GM23338 (cell line): ENCODE results near the gene PRTFDC1. TPM values are rescaled to one million over a fixed set of nuclear protein-coding genes. Genes with fewer than 3 reads are reported as not detected.

Experiments used
- ATAC-seq: fragments of 200-7000 bp; cut with Tn5 transposase; 3 replicates; pipeline ENCODE4 v1.9.1; 2020
- DNase-seq: peaks from one replicate; pipeline ENCODE4 v3.0.0-alpha.2; 2015; ENCODE audit warnings: low spot score
- H2AFZ ChIP-seq: fragments of 200-600 bp; sonication (generic); 2 replicates; pipeline ENCODE4 v1.8.0; 2016; ENCODE audit warnings: antibody characterized with exemption, mild to moderate bottlenecking, moderate library complexity
- H3F3A ChIP-seq: fragments of 200-600 bp; sonication (generic); replicated peaks from 2 replicates; pipeline ENCODE4 v1.8.0; 2017; ENCODE audit warnings: antibody characterized with exemption, mixed run types, low read depth
- H3K27ac ChIP-seq: fragments of 200-600 bp; sonication (generic); 2 replicates; pipeline ENCODE4 v1.6.1; 2016; ENCODE audit warnings: low read depth
- H3K27me3 ChIP-seq: fragments of 200-600 bp; sonication (generic); 2 replicates; pipeline ENCODE4 v1.8.0; 2016; ENCODE audit warnings: mild to moderate bottlenecking, mixed run types, moderate library complexity; ENCODE audit not compliant: insufficient read depth
- H3K36me3 ChIP-seq: fragments of 200-600 bp; sonication (generic); 2 replicates; pipeline ENCODE4 v1.8.0; 2016; ENCODE audit warnings: mild to moderate bottlenecking; ENCODE audit not compliant: insufficient read depth
- H3K4me1 ChIP-seq: fragments of 200-600 bp; sonication (generic); 2 replicates; pipeline ENCODE4 v1.8.0; 2016; ENCODE audit warnings: mild to moderate bottlenecking, moderate library complexity; ENCODE audit not compliant: insufficient read depth
- H3K4me2 ChIP-seq: fragments of 200-600 bp; sonication (generic); 2 replicates; pipeline ENCODE4 v1.7.1; 2017; ENCODE audit warnings: mixed run types
- H3K4me3 ChIP-seq: fragments of 200-600 bp; sonication (generic); 2 replicates; pipeline ENCODE4 v1.6.1; 2016; ENCODE audit warnings: mixed run types
- H3K79me2 ChIP-seq: fragments of 200-600 bp; sonication (generic); replicated peaks from 2 replicates; pipeline ENCODE4 v1.8.0; 2017; ENCODE audit warnings: mild to moderate bottlenecking; ENCODE audit not compliant: insufficient read depth
- H3K9me2 ChIP-seq: fragments of 200-600 bp; sonication (generic); 2 replicates; pipeline ENCODE4 v1.8.0; 2017; ENCODE audit not compliant: insufficient read depth
- H4K20me1 ChIP-seq: fragments of 200-600 bp; sonication (generic); replicated peaks from 2 replicates; pipeline ENCODE4 v1.8.0; 2017; ENCODE audit warnings: mild to moderate bottlenecking; ENCODE audit not compliant: insufficient read depth
- H3K27ac Mint-ChIP-seq: 2 replicates; pipeline ENCODE4 v1.8.0; 2020; ENCODE audit warnings: inconsistent platforms, mild to moderate bottlenecking, moderate library complexity, mixed read lengths
- H3K27me3 Mint-ChIP-seq: 3 replicates; pipeline ENCODE4 v1.8.0; 2022; ENCODE audit warnings: low read depth, mild to moderate bottlenecking, moderate library complexity, mixed read lengths, inconsistent platforms; ENCODE audit not compliant: insufficient read depth, poor library complexity
- H3K36me3 Mint-ChIP-seq: 3 replicates; pipeline ENCODE4 v1.8.0; 2021; ENCODE audit warnings: low read depth, mild to moderate bottlenecking, inconsistent platforms, moderate library complexity, mixed read lengths
- H3K4me1 Mint-ChIP-seq: 3 replicates; pipeline ENCODE4 v1.8.0; 2020; ENCODE audit warnings: mild to moderate bottlenecking, inconsistent platforms, mixed read lengths
- H3K4me3 Mint-ChIP-seq: 3 replicates; pipeline ENCODE4 v1.8.0; 2021; ENCODE audit warnings: moderate library complexity, mild to moderate bottlenecking, inconsistent platforms, mixed read lengths
- H3K9me3 Mint-ChIP-seq: 3 replicates; pipeline ENCODE4 v1.8.0; 2020; ENCODE audit warnings: moderate library complexity, mild to moderate bottlenecking, inconsistent platforms, mixed read lengths
- CREB1 ChIP-seq: fragments of 250-450 bp; sonication (Bioruptor Pico); IDR thresholded peaks from 2 replicates; pipeline ENCODE4 v1.5.0; 2020; ENCODE audit warnings: low read depth, mild to moderate bottlenecking, moderate library complexity
- EZH2 ChIP-seq: fragments of 200-600 bp; sonication (generic); IDR thresholded peaks from one replicate; pipeline ENCODE4 v1.8.0; 2017; ENCODE audit warnings: antibody characterized with exemption, mild to moderate bottlenecking, low read depth; ENCODE audit not compliant: unreplicated experiment
- EZH2phosphoT487 ChIP-seq: fragments of 200-600 bp; sonication (generic); IDR thresholded peaks from one replicate; pipeline ENCODE4 v1.8.1; 2018; ENCODE audit warnings: antibody characterized with exemption; ENCODE audit not compliant: unreplicated experiment
- JUNB ChIP-seq: IDR thresholded peaks from one replicate; pipeline ENCODE4 v1.6.1; 2016; ENCODE audit warnings: antibody characterized with exemption; ENCODE audit not compliant: unreplicated experiment
- NANOG ChIP-seq: IDR thresholded peaks from 2 replicates; pipeline ENCODE4 v1.6.1; 2016; ENCODE audit warnings: antibody characterized with exemption, borderline replicate concordance
- POLR2AphosphoS5 ChIP-seq: IDR thresholded peaks from 2 replicates; pipeline ENCODE4 v1.6.1; 2016; ENCODE audit warnings: antibody characterized with exemption, low read depth
- STAT1 ChIP-seq: IDR thresholded peaks from one replicate; pipeline ENCODE4 v1.6.1; 2016; ENCODE audit warnings: antibody characterized with exemption; ENCODE audit not compliant: unreplicated experiment
- ZNF114 ChIP-seq: fragments of 250-450 bp; sonication (Bioruptor Pico); IDR thresholded peaks from 2 replicates; pipeline ENCODE4 v1.5.0; 2020; ENCODE audit warnings: mild to moderate bottlenecking, moderate library complexity
- ZNF331 ChIP-seq: fragments of 250-450 bp; sonication (Bioruptor Pico); IDR thresholded peaks from 2 replicates; pipeline ENCODE4 v1.5.0; 2020; ENCODE audit warnings: low read depth, mild to moderate bottlenecking, moderate library complexity
- ZNF462 ChIP-seq: fragments of 250-450 bp; sonication (Bioruptor Pico); IDR thresholded peaks from 2 replicates; pipeline ENCODE4 v1.5.0; 2020; ENCODE audit warnings: mild to moderate bottlenecking, moderate library complexity
- polyA plus RNA-seq: library from polyadenylated mRNA; unstranded; fragments of >200 nt; fragmentation: Nextera tagmentation; extraction: Ambion mirVana; gene quantifications from 2 replicates; pipeline ENCODE4 v1.2.1, GENCODE V29; 2016
- total RNA-seq: library from RNA; depleted of rRNA; stranded (reverse); fragments of >200 nt; shearing (Covaris generic); gene quantifications from 2 replicates; pipeline ENCODE4 v1.2.3, GENCODE V29; 2014
- TF ChIP-seq, protein P1 (sequence below): IDR thresholded peaks from one replicate; pipeline ENCODE4 v1.6.1; 2018; ENCODE audit warnings: antibody characterized with exemption; ENCODE audit not compliant: unreplicated experiment
- TF ChIP-seq, protein P2 (sequence below): IDR thresholded peaks from 2 replicates; pipeline ENCODE4 v1.6.1; 2016; ENCODE audit warnings: antibody characterized with exemption
- TF ChIP-seq, protein P3 (sequence below), 2 experiments: fragments of 200-600 bp in 1 of 2; sonication (generic) in 1 of 2; conservative IDR thresholded peaks; 2 replicates each; pipeline versions ENCODE4 v1.5.1 to v1.6.1; 2016 to 2017; ENCODE audit warnings: antibody characterized with exemption in 2 of 2, low read depth in 2 of 2, mild to moderate bottlenecking in 2 of 2, moderate library complexity in 1 of 2

The PRTFDC1 gene
- total and polyA plus RNA-seq, 2 experiments from 2014 or later = 7.9 to 9.1 TPM

DNA sequence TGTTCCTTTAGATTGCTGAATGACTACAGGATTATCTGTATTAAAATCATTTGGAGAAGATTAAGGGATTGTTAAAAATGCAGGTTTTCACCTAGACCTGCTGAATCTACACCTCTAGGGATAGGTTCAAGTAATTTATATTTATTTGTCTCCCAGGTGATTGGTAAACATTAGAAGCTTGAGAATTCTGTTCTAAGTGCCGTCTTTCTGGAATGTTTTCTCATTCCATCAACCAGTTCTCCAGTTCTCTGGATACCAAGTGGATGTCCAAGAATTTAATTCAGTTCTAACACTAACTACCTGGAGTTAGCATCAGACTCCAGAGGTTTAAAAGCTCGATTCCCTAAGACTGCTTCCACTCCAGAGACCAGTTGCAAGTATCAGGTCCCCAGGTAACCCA, 110.9 kb downstream of the PRTFDC1 start:
- Mint-ChIP-seq H3K27ac (no peak overlapping the region), H3K9me3 (no peaks in the 10 kb centered on the region), H3K36me3 (no peaks in the 10 kb centered on the region), H3K27me3 (no peaks in the 10 kb centered on the region), H3K4me1 (no peaks in the 10 kb centered on the region), H3K4me3 (no peak overlapping the region)
- Histone ChIP-seq H3K27ac (no peak overlapping the region), H3K9me2 (no peaks in the 10 kb centered on the region; the same call in 1 of the 2 replicates), H3K4me3 (no peak overlapping the region), H3K36me3 (no peaks in the 10 kb centered on the region), H3K4me1 (no peaks in the 10 kb centered on the region), H3K79me2 (no peaks in the 10 kb centered on the region), H3K27me3 (no peaks in the 10 kb centered on the region), H3K4me2 (no peak overlapping the region), H4K20me1 (no peaks in the 10 kb centered on the region), H2AFZ (no peak overlapping the region), H3F3A (no peaks in the 10 kb centered on the region)
- ATAC-seq (no peak), DNase-seq (no peak)
- TF ChIP-seq ZNF114 = no peak
- no peak for TF ChIP-seq EZH2
- TF ChIP-seq JUNB = no peak
- no peak for TF ChIP-seq CREB1 (CRISPR knock-in tag)
- TF ChIP-seq ZNF462 (CRISPR knock-in tag) = no peak
- TF ChIP-seq, protein P1, sequence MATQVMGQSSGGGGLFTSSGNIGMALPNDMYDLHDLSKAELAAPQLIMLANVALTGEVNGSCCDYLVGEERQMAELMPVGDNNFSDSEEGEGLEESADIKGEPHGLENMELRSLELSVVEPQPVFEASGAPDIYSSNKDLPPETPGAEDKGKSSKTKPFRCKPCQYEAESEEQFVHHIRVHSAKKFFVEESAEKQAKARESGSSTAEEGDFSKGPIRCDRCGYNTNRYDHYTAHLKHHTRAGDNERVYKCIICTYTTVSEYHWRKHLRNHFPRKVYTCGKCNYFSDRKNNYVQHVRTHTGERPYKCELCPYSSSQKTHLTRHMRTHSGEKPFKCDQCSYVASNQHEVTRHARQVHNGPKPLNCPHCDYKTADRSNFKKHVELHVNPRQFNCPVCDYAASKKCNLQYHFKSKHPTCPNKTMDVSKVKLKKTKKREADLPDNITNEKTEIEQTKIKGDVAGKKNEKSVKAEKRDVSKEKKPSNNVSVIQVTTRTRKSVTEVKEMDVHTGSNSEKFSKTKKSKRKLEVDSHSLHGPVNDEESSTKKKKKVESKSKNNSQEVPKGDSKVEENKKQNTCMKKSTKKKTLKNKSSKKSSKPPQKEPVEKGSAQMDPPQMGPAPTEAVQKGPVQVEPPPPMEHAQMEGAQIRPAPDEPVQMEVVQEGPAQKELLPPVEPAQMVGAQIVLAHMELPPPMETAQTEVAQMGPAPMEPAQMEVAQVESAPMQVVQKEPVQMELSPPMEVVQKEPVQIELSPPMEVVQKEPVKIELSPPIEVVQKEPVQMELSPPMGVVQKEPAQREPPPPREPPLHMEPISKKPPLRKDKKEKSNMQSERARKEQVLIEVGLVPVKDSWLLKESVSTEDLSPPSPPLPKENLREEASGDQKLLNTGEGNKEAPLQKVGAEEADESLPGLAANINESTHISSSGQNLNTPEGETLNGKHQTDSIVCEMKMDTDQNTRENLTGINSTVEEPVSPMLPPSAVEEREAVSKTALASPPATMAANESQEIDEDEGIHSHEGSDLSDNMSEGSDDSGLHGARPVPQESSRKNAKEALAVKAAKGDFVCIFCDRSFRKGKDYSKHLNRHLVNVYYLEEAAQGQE = no peak
- TF ChIP-seq, protein P2, sequence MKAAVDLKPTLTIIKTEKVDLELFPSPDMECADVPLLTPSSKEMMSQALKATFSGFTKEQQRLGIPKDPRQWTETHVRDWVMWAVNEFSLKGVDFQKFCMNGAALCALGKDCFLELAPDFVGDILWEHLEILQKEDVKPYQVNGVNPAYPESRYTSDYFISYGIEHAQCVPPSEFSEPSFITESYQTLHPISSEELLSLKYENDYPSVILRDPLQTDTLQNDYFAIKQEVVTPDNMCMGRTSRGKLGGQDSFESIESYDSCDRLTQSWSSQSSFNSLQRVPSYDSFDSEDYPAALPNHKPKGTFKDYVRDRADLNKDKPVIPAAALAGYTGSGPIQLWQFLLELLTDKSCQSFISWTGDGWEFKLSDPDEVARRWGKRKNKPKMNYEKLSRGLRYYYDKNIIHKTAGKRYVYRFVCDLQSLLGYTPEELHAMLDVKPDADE = no peak
- no peak for TF ChIP-seq STAT1
- TF ChIP-seq ZNF331 = no peak
- TF ChIP-seq, protein P3, sequence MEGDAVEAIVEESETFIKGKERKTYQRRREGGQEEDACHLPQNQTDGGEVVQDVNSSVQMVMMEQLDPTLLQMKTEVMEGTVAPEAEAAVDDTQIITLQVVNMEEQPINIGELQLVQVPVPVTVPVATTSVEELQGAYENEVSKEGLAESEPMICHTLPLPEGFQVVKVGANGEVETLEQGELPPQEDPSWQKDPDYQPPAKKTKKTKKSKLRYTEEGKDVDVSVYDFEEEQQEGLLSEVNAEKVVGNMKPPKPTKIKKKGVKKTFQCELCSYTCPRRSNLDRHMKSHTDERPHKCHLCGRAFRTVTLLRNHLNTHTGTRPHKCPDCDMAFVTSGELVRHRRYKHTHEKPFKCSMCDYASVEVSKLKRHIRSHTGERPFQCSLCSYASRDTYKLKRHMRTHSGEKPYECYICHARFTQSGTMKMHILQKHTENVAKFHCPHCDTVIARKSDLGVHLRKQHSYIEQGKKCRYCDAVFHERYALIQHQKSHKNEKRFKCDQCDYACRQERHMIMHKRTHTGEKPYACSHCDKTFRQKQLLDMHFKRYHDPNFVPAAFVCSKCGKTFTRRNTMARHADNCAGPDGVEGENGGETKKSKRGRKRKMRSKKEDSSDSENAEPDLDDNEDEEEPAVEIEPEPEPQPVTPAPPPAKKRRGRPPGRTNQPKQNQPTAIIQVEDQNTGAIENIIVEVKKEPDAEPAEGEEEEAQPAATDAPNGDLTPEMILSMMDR (conservative IDR thresholded peaks at IDR 0.05; ENCODE audit: low read depth in 2 of 2) = no peak
- TF ChIP-seq POLR2AphosphoS5 = no peak
- TF ChIP-seq EZH2phosphoT487 = no peak
- no peak for TF ChIP-seq NANOG
